ENCODE results near the gene CAPN11. TPM values are rescaled to one million over a fixed set of nuclear protein-coding genes. Genes with fewer than 3 reads are reported as not detected.

Gene CAPN11
- total and polyA plus RNA-seq, 2 donors (not counting 1 experiment from before 2014, with no cell fraction given): not detected

DNA sequence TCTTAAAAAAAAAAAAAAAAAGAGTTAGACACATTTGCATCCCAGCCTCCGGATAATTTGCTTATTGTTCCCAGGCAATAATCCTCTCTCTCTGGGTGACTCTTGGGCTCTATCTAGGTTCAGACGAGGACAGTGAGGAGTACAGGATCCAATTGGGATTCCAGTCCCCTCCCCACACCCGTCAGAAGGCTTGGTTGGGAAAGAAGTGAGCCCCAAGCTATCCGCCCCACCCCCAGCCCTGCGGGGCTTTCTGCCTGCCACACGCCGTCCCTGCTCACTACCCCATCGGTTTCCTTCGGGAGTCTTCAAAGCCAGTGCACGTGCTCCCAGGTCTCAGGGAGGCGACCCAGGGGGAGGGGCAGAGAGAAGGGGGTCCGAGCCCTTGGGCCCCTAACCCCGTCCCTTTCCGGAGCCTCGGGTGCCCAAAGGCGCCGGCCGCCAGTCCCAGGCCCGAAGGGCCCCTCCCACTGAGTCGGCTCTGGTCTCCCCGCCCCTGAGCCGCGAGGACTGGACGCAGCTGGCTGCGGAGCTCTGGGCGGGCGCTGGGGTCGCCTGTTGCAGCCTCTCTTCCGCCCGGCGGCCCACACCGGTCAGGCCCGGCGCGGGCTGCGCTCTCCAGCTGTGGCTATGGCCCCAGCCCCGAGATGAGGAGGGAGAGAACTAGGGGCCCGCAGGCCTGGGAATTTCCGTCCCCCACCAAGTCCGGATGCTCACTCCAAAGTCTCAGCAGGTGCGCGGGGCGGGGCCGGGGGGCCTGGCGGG, 60.6 kb downstream of the CAPN11 start:
- TF ChIP-seq EZH2 (IDR thresholded peaks at IDR 0.05; ENCODE audit: low read length, missing control alignments): no peak
- TF ChIP-seq, protein P1, sequence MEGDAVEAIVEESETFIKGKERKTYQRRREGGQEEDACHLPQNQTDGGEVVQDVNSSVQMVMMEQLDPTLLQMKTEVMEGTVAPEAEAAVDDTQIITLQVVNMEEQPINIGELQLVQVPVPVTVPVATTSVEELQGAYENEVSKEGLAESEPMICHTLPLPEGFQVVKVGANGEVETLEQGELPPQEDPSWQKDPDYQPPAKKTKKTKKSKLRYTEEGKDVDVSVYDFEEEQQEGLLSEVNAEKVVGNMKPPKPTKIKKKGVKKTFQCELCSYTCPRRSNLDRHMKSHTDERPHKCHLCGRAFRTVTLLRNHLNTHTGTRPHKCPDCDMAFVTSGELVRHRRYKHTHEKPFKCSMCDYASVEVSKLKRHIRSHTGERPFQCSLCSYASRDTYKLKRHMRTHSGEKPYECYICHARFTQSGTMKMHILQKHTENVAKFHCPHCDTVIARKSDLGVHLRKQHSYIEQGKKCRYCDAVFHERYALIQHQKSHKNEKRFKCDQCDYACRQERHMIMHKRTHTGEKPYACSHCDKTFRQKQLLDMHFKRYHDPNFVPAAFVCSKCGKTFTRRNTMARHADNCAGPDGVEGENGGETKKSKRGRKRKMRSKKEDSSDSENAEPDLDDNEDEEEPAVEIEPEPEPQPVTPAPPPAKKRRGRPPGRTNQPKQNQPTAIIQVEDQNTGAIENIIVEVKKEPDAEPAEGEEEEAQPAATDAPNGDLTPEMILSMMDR (conservative IDR thresholded peaks at IDR 0.05 in 1 of 2, IDR thresholded peaks at IDR 0.05 in 1 of 2; ENCODE audit: low read depth in 1 of 2, low read length in 2 of 2): no peak
- Histone ChIP-seq H3K4me2 (ENCODE audit: extremely low read depth, insufficient read depth, low read length) (peak overlapping the region; percentile 88), H2AFZ (ENCODE audit: low read length) (peak overlapping the region; percentile 88), H3K27me3 (ENCODE audit: control insufficient read depth, insufficient read depth, low read length) (no peaks in the 10 kb centered on the region), H3K36me3 (ENCODE audit: control insufficient read depth, insufficient read depth, low read length) (no peaks in the 10 kb centered on the region), H3K4me1 (ENCODE audit: control insufficient read depth, extremely low read depth, insufficient read depth, low read length) (peaks cover 19% of the 10 kb centered on the region), H3K79me2 (ENCODE audit: control insufficient read depth, insufficient read depth, low read length) (no peaks in the 10 kb centered on the region), H3K9me3 (ENCODE audit: control insufficient read depth, insufficient read depth, low read depth, low read length) (no peaks in the 10 kb centered on the region), H4K20me1 (ENCODE audit: control insufficient read depth, extremely low read depth, insufficient read depth, low read length) (no peaks in the 10 kb centered on the region), H3K27ac (ENCODE audit: insufficient read depth, low read length) (peak overlapping the region; percentile 46), H3K4me3 (replicated peaks in 1 of 4; ENCODE audit: control extremely low read depth in 1 of 4, insufficient read depth in 1 of 4, low read depth in 3 of 4, low read length in 4 of 4) (peak overlapping the region; percentile 41 to 60 (median 44)), H3K9ac (ENCODE audit: insufficient read depth, low read length) (peak overlapping the region; percentile 65)
- peak; percentile 55 to 63 for DNase-seq (ENCODE audit: low read depth in 2 of 2)

DNA sequence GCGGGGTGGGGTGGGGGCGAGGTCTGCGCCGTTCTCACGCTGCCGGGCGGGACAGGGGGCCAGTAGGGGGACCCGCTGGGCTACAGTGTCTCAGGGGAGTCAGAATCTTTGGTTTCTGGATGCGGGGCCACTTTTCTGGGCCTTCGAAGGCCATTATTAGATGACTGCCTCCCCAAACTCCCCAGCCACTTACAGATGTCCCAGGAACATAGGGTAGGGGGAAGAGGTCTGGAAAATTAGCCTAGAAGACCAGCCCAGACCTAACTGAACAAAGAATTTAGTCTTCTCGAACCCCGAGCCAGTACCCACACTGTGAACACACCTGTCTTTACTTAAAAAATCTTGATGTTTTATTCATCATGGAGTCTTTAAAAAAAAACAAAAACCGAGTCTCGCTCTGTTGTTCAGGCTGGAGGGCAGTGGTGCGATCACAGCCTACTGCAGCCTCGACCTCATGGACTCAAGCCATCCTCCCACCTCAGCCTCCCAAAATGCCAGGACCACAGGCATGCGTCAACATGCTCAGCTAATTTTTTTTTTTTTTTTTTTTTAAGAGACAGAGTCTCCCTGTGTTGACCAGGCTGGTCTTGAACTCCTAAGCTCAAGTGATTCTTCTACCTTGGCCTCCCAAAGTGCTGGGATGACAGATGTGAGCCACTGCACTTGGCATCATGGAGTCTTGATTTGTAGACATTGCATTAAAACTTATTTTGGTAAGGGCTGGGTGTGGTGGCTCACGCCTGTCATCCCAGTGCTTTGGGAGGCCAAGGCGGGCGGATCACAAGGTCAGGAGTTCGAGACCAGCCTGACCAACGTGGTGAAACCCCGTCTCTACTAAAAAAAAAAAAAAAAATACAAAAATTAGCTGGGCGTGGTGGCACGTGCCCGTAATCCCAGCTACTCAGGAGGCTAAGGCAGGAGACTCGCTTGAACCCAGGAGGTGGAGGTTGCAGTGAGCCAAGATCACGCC, 61.5 kb downstream of the CAPN11 start:
- Histone ChIP-seq H3K9ac (ENCODE audit: insufficient read depth, low read length) (no peak overlapping the region), H3K27ac (ENCODE audit: insufficient read depth, low read length) (no peak overlapping the region), H3K36me3 (ENCODE audit: control insufficient read depth, insufficient read depth, low read length) (no peaks in the 10 kb centered on the region), H2AFZ (ENCODE audit: low read length) (no peak overlapping the region), H3K4me1 (ENCODE audit: control insufficient read depth, extremely low read depth, insufficient read depth, low read length) (peaks cover 24% of the 10 kb centered on the region), H3K27me3 (ENCODE audit: control insufficient read depth, insufficient read depth, low read length) (no peaks in the 10 kb centered on the region), H4K20me1 (ENCODE audit: control insufficient read depth, extremely low read depth, insufficient read depth, low read length) (no peaks in the 10 kb centered on the region), H3K79me2 (ENCODE audit: control insufficient read depth, insufficient read depth, low read length) (peaks cover 4% of the 10 kb centered on the region), H3K9me3 (ENCODE audit: control insufficient read depth, insufficient read depth, low read depth, low read length) (no peaks in the 10 kb centered on the region), H3K4me3 (replicated peaks in 1 of 4; ENCODE audit: control extremely low read depth in 1 of 4, insufficient read depth in 1 of 4, low read depth in 3 of 4, low read length in 4 of 4) (peak overlapping the region in 1 of 4 experiments; percentile 60), H3K4me2 (ENCODE audit: extremely low read depth, insufficient read depth, low read length) (peak overlapping the region; percentile 49)
- no peak for TF ChIP-seq EZH2 (IDR thresholded peaks at IDR 0.05; ENCODE audit: low read length, missing control alignments)
- TF ChIP-seq, protein P1 (conservative IDR thresholded peaks at IDR 0.05 in 1 of 2, IDR thresholded peaks at IDR 0.05 in 1 of 2; ENCODE audit: low read depth in 1 of 2, low read length in 2 of 2): no peak
- no peak for DNase-seq (ENCODE audit: low read depth in 2 of 2)

DNA sequence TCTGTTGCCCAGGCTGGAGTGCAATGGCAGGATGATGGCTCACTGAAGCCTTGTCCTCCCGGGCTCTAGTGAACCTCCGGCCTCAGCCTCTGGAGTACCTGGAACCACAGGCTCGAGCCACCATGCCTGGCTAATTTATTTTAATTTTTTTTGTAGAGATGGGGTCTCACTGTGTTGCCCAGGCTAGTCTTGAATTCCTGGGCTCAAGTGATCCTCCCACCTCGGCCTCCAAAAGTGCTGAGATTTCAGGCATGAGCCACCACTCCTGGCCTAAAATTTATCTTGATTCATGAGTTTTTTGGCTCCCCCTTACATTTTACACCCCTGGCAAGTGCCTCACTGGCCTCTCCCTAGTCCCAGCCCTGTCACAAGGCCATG, 62.3 kb downstream of the CAPN11 start:
- no peaks in the 10 kb centered on the region for H3K9me3 ChIP-seq (ENCODE audit: control insufficient read depth, insufficient read depth, low read depth, low read length)
- H3K27ac ChIP-seq (ENCODE audit: insufficient read depth, low read length): no peak overlapping the region
- H3K9ac ChIP-seq (ENCODE audit: insufficient read depth, low read length): no peak overlapping the region
- H2AFZ ChIP-seq (ENCODE audit: low read length): no peak overlapping the region
- H3K36me3 ChIP-seq (ENCODE audit: control insufficient read depth, insufficient read depth, low read length): no peaks in the 10 kb centered on the region
- H3K79me2 ChIP-seq (ENCODE audit: control insufficient read depth, insufficient read depth, low read length): peaks cover 4% of the 10 kb centered on the region
- H3K4me2 ChIP-seq (ENCODE audit: extremely low read depth, insufficient read depth, low read length): no peak overlapping the region
- H3K27me3 ChIP-seq (ENCODE audit: control insufficient read depth, insufficient read depth, low read length): no peaks in the 10 kb centered on the region
- H4K20me1 ChIP-seq (ENCODE audit: control insufficient read depth, extremely low read depth, insufficient read depth, low read length): no peaks in the 10 kb centered on the region
- peaks cover 24% of the 10 kb centered on the region for H3K4me1 ChIP-seq (ENCODE audit: control insufficient read depth, extremely low read depth, insufficient read depth, low read length)
- H3K4me3 ChIP-seq (replicated peaks in 1 of 4; ENCODE audit: control extremely low read depth in 1 of 4, insufficient read depth in 1 of 4, low read depth in 3 of 4, low read length in 4 of 4): no peak overlapping the region
- TF ChIP-seq EZH2 (IDR thresholded peaks at IDR 0.05; ENCODE audit: low read length, missing control alignments): no peak
- TF ChIP-seq, protein P1 (conservative IDR thresholded peaks at IDR 0.05 in 1 of 2, IDR thresholded peaks at IDR 0.05 in 1 of 2; ENCODE audit: low read depth in 1 of 2, low read length in 2 of 2): no peak
- no peak for DNase-seq (ENCODE audit: low read depth in 2 of 2)

Data from fibroblast of lung (primary cell).